ENCODE results near the gene GPR161. TPM values are rescaled to one million over a fixed set of nuclear protein-coding genes. Genes with fewer than 3 reads are reported as not detected.

The GPR161 gene
- total and polyA plus RNA-seq, 10 of the 15 experiments (the other 5 are each of a cell fraction or from before 2014, with no cell fraction given): 0.07 to 0.49 (median 0.34) TPM; not detected in 2

GRCh38 chr1:168098534-168099320 is 38.0 kb downstream of the GPR161 start:
- ChIA-PET POLR2A (interaction anchor here (0.6 kb wide), 1 partner anchor 65 kb away, joined by 4 read pairs; no protein-coding TSS in a partner anchor), RAD21 (ENCODE audit: unreplicated experiment) (no interaction called here), CTCF (interaction anchor here (1.0 to 1.3 kb wide), 2 partner anchors 15 to 18 kb away, joined by 4 to 5 read pairs; no protein-coding TSS in a partner anchor), SMC1A (ENCODE audit: uncharacterized antibody, unreplicated experiment) (no interaction called here)
- FAIRE-seq (no peak), ATAC-seq (no peak), DNase-seq (ENCODE audit: low read depth, low spot score) (no peak)
- no peak for TF ChIP-seq BRCA1 (IDR thresholded peaks at IDR 0.05; ENCODE audit: low read depth, low read length)
- TF ChIP-seq JUNB (IDR thresholded peaks at IDR 0.05): no peak
- TF ChIP-seq POLR2AphosphoS5 (IDR thresholded peaks at IDR 0.05; ENCODE audit: low read length): no peak
- TF ChIP-seq MEF2A (IDR thresholded peaks at IDR 0.05; ENCODE audit: insufficient read depth, low read depth, low read length): no peak
- TF ChIP-seq BMI1 (IDR thresholded peaks at IDR 0.05; ENCODE audit: borderline replicate concordance): no peak
- no peak for TF ChIP-seq NFIC (IDR thresholded peaks at IDR 0.05; ENCODE audit: low read depth, low read length)
- TF ChIP-seq, protein P1, sequence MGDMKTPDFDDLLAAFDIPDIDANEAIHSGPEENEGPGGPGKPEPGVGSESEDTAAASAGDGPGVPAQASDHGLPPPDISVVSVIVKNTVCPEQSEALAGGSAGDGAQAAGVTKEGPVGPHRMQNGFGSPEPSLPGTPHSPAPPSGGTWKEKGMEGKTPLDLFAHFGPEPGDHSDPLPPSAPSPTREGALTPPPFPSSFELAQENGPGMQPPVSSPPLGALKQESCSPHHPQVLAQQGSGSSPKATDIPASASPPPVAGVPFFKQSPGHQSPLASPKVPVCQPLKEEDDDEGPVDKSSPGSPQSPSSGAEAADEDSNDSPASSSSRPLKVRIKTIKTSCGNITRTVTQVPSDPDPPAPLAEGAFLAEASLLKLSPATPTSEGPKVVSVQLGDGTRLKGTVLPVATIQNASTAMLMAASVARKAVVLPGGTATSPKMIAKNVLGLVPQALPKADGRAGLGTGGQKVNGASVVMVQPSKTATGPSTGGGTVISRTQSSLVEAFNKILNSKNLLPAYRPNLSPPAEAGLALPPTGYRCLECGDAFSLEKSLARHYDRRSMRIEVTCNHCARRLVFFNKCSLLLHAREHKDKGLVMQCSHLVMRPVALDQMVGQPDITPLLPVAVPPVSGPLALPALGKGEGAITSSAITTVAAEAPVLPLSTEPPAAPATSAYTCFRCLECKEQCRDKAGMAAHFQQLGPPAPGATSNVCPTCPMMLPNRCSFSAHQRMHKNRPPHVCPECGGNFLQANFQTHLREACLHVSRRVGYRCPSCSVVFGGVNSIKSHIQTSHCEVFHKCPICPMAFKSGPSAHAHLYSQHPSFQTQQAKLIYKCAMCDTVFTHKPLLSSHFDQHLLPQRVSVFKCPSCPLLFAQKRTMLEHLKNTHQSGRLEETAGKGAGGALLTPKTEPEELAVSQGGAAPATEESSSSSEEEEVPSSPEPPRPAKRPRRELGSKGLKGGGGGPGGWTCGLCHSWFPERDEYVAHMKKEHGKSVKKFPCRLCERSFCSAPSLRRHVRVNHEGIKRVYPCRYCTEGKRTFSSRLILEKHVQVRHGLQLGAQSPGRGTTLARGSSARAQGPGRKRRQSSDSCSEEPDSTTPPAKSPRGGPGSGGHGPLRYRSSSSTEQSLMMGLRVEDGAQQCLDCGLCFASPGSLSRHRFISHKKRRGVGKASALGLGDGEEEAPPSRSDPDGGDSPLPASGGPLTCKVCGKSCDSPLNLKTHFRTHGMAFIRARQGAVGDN (IDR thresholded peaks at IDR 0.05): no peak
- no peak for TF ChIP-seq IRF5 (IDR thresholded peaks at IDR 0.05; ENCODE audit: borderline replicate concordance)
- TF ChIP-seq YY1 (IDR thresholded peaks at IDR 0.05; ENCODE audit: low read depth, low read length): no peak
- TF ChIP-seq KAT2A (conservative IDR thresholded peaks at IDR 0.05; ENCODE audit: control insufficient read depth, low read depth, low read length): no peak
- no peak for TF ChIP-seq TCF7 (IDR thresholded peaks at IDR 0.05; ENCODE audit: borderline replicate concordance)
- H3K4me3 ChIP-seq: no peak overlapping the region
- no peak overlapping the region for H3K9ac ChIP-seq (ENCODE audit: control insufficient read depth, insufficient read depth, low read length)
- H3K4me2 ChIP-seq (ENCODE audit: control insufficient read depth, insufficient read depth): no peak overlapping the region
- no peaks in the 10 kb centered on the region for H3K4me1 ChIP-seq (ENCODE audit: control insufficient read depth, insufficient read depth, low read length)
- no peaks in the 10 kb centered on the region for H4K20me1 ChIP-seq (ENCODE audit: control insufficient read depth, insufficient read depth)
- H3K79me2 ChIP-seq (ENCODE audit: control insufficient read depth, insufficient read depth, low read length): no peaks in the 10 kb centered on the region
- H3K27ac ChIP-seq (ENCODE audit: control insufficient read depth, insufficient read depth): no peak overlapping the region
- no TSS peak for BruUV-seq (replicated peaks)
- WGBS (ENCODE audit: insufficient coverage, insufficient replicate concordance, low lambda C conversion rate, missing lambda C conversion rate): 64% methylated on average over 13 of the region's 15 CpGs
- H2AFZ ChIP-seq (ENCODE audit: control insufficient read depth, low read depth, low read length): no peak overlapping the region
- H3K9me3 ChIP-seq (replicated peaks; ENCODE audit: control insufficient read depth, insufficient read depth, low read length): no peaks in the 10 kb centered on the region
- H3K27me3 ChIP-seq (replicated peaks in 1 of 2; ENCODE audit: control insufficient read depth in 2 of 2, insufficient read depth in 2 of 2, low read length in 1 of 2): no peaks in the 10 kb centered on the region; a peak in 1 of 4 replicates
- intact Hi-C loops (cut with micrococcal nuclease; ENCODE audit: unreplicated experiment) (no loop called here), in situ Hi-C loops (cut with MboI) (no loop called here)
- no peaks in the 10 kb centered on the region for H3K36me3 ChIP-seq (ENCODE audit: control insufficient read depth in 2 of 2, insufficient read depth in 2 of 2, low read length in 1 of 2)
